ENCODE data around the gene CNNM4.

The CNNM4 gene

DNA sequence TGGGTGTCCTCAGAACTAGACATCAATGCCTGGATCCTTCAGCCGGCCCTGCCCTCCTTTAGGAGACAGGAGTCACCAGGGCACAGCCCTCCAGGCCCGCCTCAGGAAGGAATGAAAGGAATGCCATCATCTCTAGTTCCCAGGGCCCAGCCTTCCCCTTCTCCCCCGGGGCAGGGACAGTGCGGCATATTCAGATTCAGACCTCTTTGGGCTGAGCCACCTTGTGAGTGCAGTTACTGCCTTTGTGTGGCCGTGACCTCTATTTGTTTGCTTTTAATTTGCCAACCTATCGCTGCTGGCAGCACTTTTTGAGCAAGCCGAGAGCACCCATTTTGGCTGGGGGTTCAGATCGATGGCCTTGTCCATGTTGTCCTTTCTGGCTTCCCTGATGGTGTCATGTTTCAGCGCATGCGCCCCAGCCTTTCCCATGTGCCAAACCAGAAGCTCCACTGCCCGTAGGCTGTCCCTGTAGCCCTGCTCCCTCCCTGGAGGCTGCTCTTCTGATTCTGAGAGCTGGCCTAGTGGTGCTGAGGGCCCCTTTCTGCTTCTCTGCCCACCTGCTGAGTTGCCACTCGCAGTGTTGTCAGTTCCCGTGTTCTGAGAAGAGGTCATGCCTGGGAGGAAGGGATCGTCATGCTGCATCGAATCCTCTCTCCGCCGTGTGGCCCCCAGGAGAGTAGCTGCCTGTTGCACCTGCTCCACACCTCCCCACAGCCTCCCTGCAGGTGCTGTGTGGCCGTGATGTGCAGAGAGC lies 72.2 kb downstream of the CNNM4 start:
- ChIA-PET CTCF (interaction anchor here (0.9 to 3.0 kb wide), 5 partner anchors 12 to 69 kb away, joined by 3 to 6 read pairs (median 3); partner anchors contain the start of gene ANKRD39), POLR2A (interaction anchor here (0.5 kb wide), 1 partner anchor 31 kb away, joined by 3 read pairs; no protein-coding TSS in a partner anchor)
- no peak for DNase-seq (ENCODE audit: extremely low spot score)
- TF ChIP-seq, protein P1, sequence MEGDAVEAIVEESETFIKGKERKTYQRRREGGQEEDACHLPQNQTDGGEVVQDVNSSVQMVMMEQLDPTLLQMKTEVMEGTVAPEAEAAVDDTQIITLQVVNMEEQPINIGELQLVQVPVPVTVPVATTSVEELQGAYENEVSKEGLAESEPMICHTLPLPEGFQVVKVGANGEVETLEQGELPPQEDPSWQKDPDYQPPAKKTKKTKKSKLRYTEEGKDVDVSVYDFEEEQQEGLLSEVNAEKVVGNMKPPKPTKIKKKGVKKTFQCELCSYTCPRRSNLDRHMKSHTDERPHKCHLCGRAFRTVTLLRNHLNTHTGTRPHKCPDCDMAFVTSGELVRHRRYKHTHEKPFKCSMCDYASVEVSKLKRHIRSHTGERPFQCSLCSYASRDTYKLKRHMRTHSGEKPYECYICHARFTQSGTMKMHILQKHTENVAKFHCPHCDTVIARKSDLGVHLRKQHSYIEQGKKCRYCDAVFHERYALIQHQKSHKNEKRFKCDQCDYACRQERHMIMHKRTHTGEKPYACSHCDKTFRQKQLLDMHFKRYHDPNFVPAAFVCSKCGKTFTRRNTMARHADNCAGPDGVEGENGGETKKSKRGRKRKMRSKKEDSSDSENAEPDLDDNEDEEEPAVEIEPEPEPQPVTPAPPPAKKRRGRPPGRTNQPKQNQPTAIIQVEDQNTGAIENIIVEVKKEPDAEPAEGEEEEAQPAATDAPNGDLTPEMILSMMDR (IDR thresholded peaks at IDR 0.05; ENCODE audit: control extremely low read depth, extremely low read depth, low read depth, missing control alignments): no peak

DNA sequence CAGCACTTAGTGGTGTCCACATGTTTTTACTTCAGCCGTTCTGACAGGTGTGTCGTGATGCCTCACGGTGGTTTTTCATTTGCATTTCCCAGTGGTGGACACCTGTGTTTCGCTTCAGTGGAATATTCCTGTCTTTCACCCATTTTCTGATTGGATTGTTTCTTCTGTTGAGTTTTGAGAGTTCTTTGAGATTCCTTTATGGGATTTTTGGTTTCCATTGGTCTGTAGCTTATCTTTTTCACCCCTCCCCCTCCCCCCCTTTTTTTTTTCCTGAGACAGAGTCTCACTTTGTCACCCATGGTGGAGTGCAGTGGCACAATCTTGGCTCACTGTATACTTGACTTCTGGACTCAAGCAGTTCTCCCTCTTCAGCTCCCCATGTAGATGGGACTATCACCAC lies 75.1 kb downstream of the CNNM4 start:
- CTCF ChIA-PET: interaction anchor here (1.3 kb wide), 1 partner anchor 17 kb away, joined by 3 read pairs; no protein-coding TSS in a partner anchor
- TF ChIP-seq, protein P1 (IDR thresholded peaks at IDR 0.05; ENCODE audit: control extremely low read depth, extremely low read depth, low read depth, missing control alignments): no peak
- POLR2A ChIA-PET: interaction anchor here (0.7 kb wide), 3 partner anchors 45 to 150 kb away, joined by 3 to 6 read pairs (median 4); partner anchors contain the start of gene FAM178B
- DNase-seq (ENCODE audit: extremely low spot score): no peak

DNA sequence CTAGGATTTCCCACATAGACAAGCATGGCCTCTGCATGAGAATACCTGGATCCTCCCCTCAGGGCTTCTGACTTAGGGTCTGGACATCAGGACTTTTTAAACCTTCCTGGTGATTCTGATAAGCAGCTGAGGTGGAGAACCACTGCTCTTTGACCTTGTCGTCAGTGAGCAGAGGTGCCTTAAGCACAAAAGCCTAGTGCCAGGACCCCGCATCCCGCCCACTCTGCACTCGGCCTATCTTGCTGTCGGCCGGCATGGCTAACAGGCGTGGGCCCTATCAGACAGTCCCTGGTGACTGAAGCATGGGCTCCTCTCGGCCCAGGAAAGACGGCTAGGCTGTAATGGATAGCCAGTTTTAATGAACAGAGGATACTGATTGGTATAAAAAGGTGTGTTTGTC lies 76.9 kb downstream of the CNNM4 start:
- TF ChIP-seq, protein P1 (IDR thresholded peaks at IDR 0.05; ENCODE audit: control extremely low read depth, extremely low read depth, low read depth, missing control alignments): no peak
- POLR2A ChIA-PET: no interaction called here
- DNase-seq (ENCODE audit: extremely low spot score): no peak
- CTCF ChIA-PET: interaction anchor here (2.4 kb wide), 1 partner anchor 20 kb away, joined by 8 read pairs; the partner anchor contains the start of gene ANKRD39

DNA sequence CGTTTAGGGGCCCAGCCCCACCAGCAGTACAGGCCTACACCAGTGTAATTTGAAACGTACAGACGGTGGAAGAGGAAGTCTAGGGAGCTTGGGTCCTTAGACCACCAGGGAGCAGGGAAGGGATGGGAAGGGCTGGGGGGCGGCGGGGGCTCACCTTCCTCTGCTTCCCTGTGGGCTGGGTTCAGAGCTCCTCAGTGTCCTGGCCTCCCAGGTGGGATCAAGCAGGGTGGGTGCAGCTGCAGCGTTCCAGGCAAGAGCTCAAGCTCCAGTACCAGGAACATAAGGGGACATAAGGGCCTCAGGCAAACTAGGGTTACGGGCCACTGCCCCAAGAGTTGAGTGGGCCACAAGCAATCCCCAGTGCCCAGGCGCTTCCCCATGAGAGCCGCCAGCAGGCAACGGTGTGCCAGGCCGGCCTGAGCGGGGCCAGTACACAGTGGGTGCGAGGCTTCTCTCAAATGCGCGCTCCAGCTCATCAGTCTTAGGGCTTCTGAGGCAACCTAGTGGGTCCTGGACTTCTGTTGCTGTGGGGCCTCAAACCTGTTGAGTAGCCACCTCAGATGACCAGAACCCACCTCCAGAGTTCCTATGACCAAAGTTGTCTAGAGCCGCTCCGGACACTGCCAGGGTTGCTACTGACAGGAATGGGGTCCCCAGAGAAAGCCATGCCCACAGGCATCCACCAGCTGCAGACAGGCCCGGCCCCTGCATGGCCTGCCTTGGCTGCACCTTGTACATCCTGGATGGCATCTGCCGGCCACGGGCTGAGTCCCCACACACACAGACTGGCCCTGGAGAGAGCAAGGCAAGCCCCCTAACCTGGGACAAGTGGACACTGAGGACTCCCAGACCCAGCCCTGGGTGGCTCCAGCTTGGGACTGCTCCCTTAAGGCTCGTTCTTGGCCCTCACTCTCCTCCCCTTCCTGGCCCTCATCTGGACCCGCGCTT lies 77.9 kb downstream of the CNNM4 start:
- TF ChIP-seq, protein P1 (IDR thresholded peaks at IDR 0.05; ENCODE audit: control extremely low read depth, extremely low read depth, low read depth, missing control alignments): no peak
- ChIA-PET CTCF (interaction anchor here (1.9 to 2.4 kb wide), 3 partner anchors 13 to 38 kb away, joined by 4 to 8 read pairs (median 5); partner anchors contain the start of gene ANKRD39), POLR2A (interaction anchor here (0.7 kb wide), 1 partner anchor 9 kb away, joined by 6 read pairs; no protein-coding TSS in a partner anchor)
- DNase-seq (ENCODE audit: extremely low spot score): no peak

DNA sequence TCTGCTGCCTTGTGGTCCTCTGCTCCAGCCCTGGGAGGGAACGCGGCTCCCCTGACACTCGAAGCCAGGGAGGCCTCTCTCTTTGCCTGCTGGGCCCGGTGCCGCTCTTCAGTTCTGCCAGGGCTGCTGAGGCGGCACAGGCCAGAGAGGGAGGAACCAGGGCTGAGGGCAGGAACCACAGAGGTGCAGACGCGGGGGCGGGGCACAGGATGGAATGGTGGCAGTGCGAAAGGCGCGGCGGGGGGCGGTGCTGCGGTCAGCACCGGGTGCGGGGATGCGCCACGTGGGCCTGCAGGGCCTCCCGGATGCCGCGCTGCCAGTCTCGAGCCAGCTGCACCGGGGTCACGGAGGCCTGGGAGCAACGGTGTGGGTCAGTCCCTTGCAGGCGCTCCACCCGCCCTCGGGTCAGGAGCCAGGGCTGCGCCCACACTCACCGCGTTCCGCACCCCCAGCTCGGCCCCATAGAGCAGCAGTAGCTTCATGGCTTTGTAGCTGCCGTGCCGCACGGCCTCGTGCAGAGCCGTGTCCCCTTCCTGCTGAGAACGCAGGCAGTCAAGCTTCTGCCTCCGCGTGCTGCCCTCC lies 78.7 kb downstream of the CNNM4 start:
- DNase-seq (ENCODE audit: extremely low spot score): peak; percentile 51
- CTCF ChIA-PET: interaction anchor here (0.9 to 2.4 kb wide), 4 partner anchors 12 to 39 kb away, joined by 3 to 8 read pairs (median 4); partner anchors contain the start of gene ANKRD39
- TF ChIP-seq, protein P1 (IDR thresholded peaks at IDR 0.05; ENCODE audit: control extremely low read depth, extremely low read depth, low read depth, missing control alignments): no peak
- POLR2A ChIA-PET: interaction anchor here (0.6 to 0.7 kb wide), 3 partner anchors 8 to 747 kb away, joined by 5 to 6 read pairs (median 6); no protein-coding TSS in a partner anchor

All from GM10248 (cell line).